Measurements from ENCODE around the gene ZNF664.

DNA sequence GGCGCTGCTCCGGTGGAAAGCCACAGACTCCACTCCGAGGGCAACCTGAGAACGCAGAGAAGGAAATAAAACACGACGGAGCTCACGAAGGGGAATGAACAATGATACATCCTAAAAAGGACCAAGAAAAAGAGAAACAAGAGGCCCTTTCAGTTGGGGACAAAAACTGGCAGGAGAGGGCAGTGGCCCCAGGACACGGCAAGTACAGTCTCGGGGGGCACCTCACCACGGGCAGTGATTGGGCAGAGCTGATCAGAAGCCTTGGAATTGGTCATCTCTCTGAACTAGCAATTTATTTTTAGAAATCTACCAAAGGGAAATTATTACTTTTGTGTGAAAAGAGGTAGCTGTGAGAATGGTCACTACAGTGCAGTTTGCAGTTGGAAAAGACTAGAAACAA lies 28.3 kb upstream of the ZNF664 start:
- TF ChIP-seq, protein P1, sequence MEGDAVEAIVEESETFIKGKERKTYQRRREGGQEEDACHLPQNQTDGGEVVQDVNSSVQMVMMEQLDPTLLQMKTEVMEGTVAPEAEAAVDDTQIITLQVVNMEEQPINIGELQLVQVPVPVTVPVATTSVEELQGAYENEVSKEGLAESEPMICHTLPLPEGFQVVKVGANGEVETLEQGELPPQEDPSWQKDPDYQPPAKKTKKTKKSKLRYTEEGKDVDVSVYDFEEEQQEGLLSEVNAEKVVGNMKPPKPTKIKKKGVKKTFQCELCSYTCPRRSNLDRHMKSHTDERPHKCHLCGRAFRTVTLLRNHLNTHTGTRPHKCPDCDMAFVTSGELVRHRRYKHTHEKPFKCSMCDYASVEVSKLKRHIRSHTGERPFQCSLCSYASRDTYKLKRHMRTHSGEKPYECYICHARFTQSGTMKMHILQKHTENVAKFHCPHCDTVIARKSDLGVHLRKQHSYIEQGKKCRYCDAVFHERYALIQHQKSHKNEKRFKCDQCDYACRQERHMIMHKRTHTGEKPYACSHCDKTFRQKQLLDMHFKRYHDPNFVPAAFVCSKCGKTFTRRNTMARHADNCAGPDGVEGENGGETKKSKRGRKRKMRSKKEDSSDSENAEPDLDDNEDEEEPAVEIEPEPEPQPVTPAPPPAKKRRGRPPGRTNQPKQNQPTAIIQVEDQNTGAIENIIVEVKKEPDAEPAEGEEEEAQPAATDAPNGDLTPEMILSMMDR (IDR thresholded peaks at IDR 0.05 in 8 of 11, conservative IDR thresholded peaks at IDR 0.05 in 3 of 11) = no peak
- TF ChIP-seq POLR2A (IDR thresholded peaks at IDR 0.05) (no peak), POLR2AphosphoS5 (IDR thresholded peaks at IDR 0.05) (no peak)

Data from spleen (tissue), 7 donors.